Osteoblast (primary cell): ENCODE measurements around the gene SYNE3. TPM values are rescaled to one million over a fixed set of nuclear protein-coding genes. Genes with fewer than 3 reads are reported as not detected.
"Not testable (repeated sequence)": the region's sequence is repeated elsewhere in the genome, so short reads cannot be mapped to it uniquely, and the experiment has no call there.

Source experiments
- DNase-seq: peaks from one replicate; pipeline ENCODE4 v3.0.0; 2011; ENCODE audit warnings: low spot score, mixed read lengths; ENCODE audit not compliant: insufficient read length; ENCODE audit errors: missing footprints
- H2AFZ ChIP-seq: 2 replicates; pipeline ENCODE4 v1.6.0; 2011; ENCODE audit warnings: mild to moderate bottlenecking, low read length
- H3K27ac ChIP-seq: 2 replicates; pipeline ENCODE4 v1.5.1; 2011; ENCODE audit warnings: mild to moderate bottlenecking, low read depth, low read length, moderate library complexity
- H3K27me3 ChIP-seq: 2 replicates; pipeline ENCODE4 v1.6.0; 2012; ENCODE audit warnings: mild to moderate bottlenecking, control low read depth, inconsistent platforms, low read length, moderate library complexity; ENCODE audit not compliant: insufficient read depth
- H3K36me3 ChIP-seq: 2 replicates; pipeline ENCODE4 v1.5.1; 2011; ENCODE audit warnings: mild to moderate bottlenecking, low read length, control low read depth, moderate library complexity; ENCODE audit not compliant: insufficient read depth
- H3K4me1 ChIP-seq: 2 replicates; pipeline ENCODE4 v1.5.1; 2011; ENCODE audit warnings: mild to moderate bottlenecking, low read length, control low read depth, moderate library complexity; ENCODE audit not compliant: insufficient read depth
- H3K4me2 ChIP-seq: 2 replicates; pipeline ENCODE4 v1.6.0; 2011; ENCODE audit warnings: mild to moderate bottlenecking, low read length; ENCODE audit not compliant: insufficient read depth
- H3K4me3 ChIP-seq: fragments of 200-600 bp; sonication (generic); 3 replicates; pipeline ENCODE4 v1.5.1; 2012; ENCODE audit warnings: mild to moderate bottlenecking, low read length, inconsistent platforms; ENCODE audit not compliant: insufficient read depth
- H3K79me2 ChIP-seq: 2 replicates; pipeline ENCODE4 v1.6.0; 2012; ENCODE audit warnings: mild to moderate bottlenecking, low read length, control low read depth, inconsistent platforms; ENCODE audit not compliant: insufficient read depth
- H3K9me3 ChIP-seq: 2 replicates; pipeline ENCODE4 v1.5.1; 2011; ENCODE audit warnings: low read depth, low read length, control low read depth
- H4K20me1 ChIP-seq: 2 replicates; pipeline ENCODE4 v1.6.0; 2012; ENCODE audit warnings: mild to moderate bottlenecking, low read length, control low read depth; ENCODE audit not compliant: insufficient read depth
- total RNA-seq: library from RNA; depleted of rRNA; stranded (reverse); fragments of >200 nt; gene quantifications from 2 replicates; pipeline ENCODE4 v1.2.3, GENCODE V29; 2012
- TF ChIP-seq, protein P1 (sequence below): IDR thresholded peaks from 2 replicates; pipeline ENCODE4 v1.5.1; 2011; ENCODE audit warnings: mild to moderate bottlenecking, low read depth, low read length, moderate library complexity; ENCODE audit errors: extremely low read depth

Gene SYNE3
- total RNA-seq, 1 donor: 23.9 TPM

DNA sequence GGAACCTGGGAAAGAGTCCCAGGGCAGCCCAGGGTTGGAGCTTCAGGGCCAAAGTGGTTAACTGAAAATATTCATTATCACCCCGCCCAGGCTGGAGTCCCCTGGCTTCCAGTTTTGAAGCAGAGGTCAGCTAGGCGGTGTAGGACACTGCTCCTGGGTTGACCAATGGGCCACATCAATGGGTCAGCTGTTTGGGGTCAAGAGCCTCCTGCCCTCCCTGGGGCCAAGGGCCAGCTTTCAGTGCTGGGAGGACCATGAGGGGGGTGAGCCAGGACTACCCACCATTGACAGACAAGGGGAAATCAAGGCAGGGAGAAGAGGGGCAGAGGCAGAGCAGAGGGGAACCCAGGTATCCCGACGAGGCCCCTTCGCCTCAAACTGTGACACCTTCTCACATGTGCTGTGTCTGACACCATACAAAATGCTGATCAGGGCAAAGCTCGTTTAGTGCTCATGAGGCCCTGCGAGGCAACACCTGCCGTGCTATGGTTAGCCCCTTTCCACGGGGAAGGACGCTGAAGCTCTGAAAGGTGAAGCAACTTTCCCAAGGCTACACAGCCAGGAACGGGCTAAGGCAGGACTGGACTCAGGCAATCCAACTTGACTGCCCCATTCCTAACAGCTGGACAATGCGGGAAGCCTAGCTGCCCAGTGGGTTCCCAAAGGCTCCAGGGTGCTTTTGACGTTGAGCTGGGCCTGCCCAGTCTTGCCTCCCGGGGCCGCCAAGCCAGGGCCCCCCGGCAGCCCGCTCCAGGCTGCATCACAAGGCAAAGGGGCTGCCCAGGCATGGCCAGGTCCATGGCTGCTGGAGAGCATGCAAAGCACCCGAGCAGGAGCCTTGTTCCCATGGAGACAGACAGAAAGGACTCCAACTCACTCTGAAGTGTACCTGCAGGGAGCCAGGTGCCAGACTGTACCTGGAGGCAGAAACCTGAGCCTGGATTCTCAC, 2.0 kb downstream of the SYNE3 start:
- H3K79me2 ChIP-seq: peaks cover 27% of the 10 kb centered on the region
- H2AFZ ChIP-seq: no peak overlapping the region
- no peak overlapping the region for H3K4me3 ChIP-seq
- DNase-seq: no peak
- peaks cover 42% of the 10 kb centered on the region for H3K4me1 ChIP-seq
- no peaks in the 10 kb centered on the region for H3K9me3 ChIP-seq
- H3K27ac ChIP-seq: no peak overlapping the region
- no peaks in the 10 kb centered on the region for H3K27me3 ChIP-seq
- peak overlapping the region; percentile 94 for H3K4me2 ChIP-seq
- TF ChIP-seq, protein P1, sequence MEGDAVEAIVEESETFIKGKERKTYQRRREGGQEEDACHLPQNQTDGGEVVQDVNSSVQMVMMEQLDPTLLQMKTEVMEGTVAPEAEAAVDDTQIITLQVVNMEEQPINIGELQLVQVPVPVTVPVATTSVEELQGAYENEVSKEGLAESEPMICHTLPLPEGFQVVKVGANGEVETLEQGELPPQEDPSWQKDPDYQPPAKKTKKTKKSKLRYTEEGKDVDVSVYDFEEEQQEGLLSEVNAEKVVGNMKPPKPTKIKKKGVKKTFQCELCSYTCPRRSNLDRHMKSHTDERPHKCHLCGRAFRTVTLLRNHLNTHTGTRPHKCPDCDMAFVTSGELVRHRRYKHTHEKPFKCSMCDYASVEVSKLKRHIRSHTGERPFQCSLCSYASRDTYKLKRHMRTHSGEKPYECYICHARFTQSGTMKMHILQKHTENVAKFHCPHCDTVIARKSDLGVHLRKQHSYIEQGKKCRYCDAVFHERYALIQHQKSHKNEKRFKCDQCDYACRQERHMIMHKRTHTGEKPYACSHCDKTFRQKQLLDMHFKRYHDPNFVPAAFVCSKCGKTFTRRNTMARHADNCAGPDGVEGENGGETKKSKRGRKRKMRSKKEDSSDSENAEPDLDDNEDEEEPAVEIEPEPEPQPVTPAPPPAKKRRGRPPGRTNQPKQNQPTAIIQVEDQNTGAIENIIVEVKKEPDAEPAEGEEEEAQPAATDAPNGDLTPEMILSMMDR: no peak
- no peaks in the 10 kb centered on the region for H4K20me1 ChIP-seq
- H3K36me3 ChIP-seq: no peaks in the 10 kb centered on the region

DNA sequence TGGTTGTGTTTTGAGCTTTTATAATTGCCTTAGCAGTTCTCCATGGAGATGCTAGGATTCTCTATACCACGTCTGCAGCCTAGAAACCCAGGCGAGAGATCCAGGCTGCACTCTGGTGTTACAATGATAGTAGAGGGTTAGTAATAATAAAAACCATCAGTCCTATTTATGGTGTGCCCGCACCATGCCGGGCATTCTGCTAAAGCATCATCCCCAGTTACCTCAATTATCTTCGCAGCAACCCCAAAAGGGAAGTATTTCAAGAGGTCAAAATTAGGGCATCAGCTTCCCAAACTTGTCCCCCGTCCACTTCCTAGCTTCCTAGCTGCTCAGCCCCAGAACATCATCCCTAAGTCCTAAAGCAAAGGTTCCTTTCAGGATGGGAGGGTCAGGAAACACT, 3.2 kb downstream of the SYNE3 start:
- no peak overlapping the region for H2AFZ ChIP-seq
- peaks cover 33% of the 10 kb centered on the region for H3K79me2 ChIP-seq
- no peak overlapping the region for H3K27ac ChIP-seq
- TF ChIP-seq, protein P1: no peak
- no peak overlapping the region for H3K4me2 ChIP-seq
- no peaks in the 10 kb centered on the region for H3K36me3 ChIP-seq
- no peaks in the 10 kb centered on the region for H3K27me3 ChIP-seq
- no peaks in the 10 kb centered on the region for H4K20me1 ChIP-seq
- no peak for DNase-seq
- peaks cover 32% of the 10 kb centered on the region for H3K4me1 ChIP-seq
- no peaks in the 10 kb centered on the region for H3K9me3 ChIP-seq
- no peak overlapping the region for H3K4me3 ChIP-seq

DNA sequence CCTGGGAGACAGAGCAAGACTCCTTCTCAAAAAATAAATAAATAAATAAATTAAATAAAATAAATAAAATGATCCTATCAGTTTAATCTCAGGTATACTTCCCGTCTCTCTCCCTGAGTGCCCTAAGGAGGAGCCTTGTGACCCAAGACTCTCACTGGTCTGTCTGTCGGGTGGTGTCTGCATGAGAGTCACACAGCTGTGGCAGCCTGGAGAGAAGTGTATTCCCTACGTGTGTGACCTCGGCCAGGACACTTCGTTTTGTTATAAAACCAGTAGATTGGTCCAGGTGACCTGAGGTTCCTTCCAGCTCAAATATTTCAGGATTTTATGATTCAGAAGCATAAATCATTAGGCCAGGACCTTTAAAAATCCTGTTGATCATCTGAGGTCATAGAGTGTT, 4.8 kb downstream of the SYNE3 start:
- Histone ChIP-seq H3K9me3 (no peaks in the 10 kb centered on the region), H3K4me1 (peaks cover 33% of the 10 kb centered on the region), H3K27me3 (no peaks in the 10 kb centered on the region), H3K27ac (no peak overlapping the region), H3K4me2 (no peak overlapping the region), H3K4me3 (no peak overlapping the region), H4K20me1 (no peaks in the 10 kb centered on the region), H3K36me3 (no peaks in the 10 kb centered on the region), H2AFZ (no peak overlapping the region), H3K79me2 (peaks cover 40% of the 10 kb centered on the region)
- TF ChIP-seq, protein P1: no peak
- no peak for DNase-seq

DNA sequence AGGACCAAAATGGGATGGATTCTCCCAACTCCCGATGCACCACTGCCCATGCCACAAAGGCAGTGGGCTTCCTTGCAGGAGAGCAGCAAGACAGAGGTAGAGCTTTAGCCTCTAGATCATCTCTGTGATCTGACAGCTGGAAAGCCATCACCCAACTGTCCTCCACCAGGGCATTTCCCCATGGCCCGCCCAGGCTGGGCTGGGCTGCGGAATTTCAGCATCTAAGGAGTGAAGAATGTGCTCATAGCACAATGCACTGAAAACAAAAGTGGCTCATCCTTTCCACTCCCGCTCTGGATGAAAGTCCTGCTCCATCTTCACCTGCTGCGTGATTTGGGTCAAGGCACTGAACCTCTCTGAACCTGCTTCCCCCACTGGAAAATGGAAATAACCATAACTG, 5.6 kb downstream of the SYNE3 start:
- Histone ChIP-seq H3K79me2 (peaks cover 48% of the 10 kb centered on the region), H3K4me2 (no peak overlapping the region), H3K27me3 (no peaks in the 10 kb centered on the region), H3K9me3 (no peaks in the 10 kb centered on the region), H3K4me1 (peaks cover 32% of the 10 kb centered on the region), H3K36me3 (no peaks in the 10 kb centered on the region), H2AFZ (no peak overlapping the region), H3K4me3 (no peak overlapping the region), H4K20me1 (no peaks in the 10 kb centered on the region), H3K27ac (no peak overlapping the region)
- TF ChIP-seq, protein P1: no peak
- no peak for DNase-seq

DNA sequence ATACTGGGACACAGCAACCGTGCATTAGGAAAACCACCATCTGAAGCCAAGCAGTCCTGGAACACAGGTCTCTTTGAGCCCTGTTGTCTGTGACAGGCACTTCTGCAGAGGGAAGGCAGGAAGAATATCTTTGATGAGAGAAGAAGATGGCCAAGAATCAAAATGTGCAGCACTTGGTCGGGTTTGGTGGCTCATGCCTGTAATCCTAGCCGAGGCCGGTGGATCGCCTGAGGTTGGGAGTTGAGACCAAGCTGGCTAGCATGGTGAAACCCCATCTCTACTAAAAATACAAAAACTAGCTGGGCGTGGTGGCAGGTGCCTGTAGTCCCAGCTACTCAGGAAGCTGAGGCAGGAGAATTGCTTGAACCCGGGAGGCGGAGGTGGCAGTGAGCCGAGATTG, 6.1 kb downstream of the SYNE3 start:
- Histone ChIP-seq H3K79me2 (peaks cover 45% of the 10 kb centered on the region), H3K4me1 (peaks cover 27% of the 10 kb centered on the region)
- not testable (repeated sequence) for H4K20me1 ChIP-seq, H3K27me3 ChIP-seq, H3K4me3 ChIP-seq, H2AFZ ChIP-seq, H3K9me3 ChIP-seq, H3K4me2 ChIP-seq, H3K36me3 ChIP-seq, H3K27ac ChIP-seq, DNase-seq
